ENCODE measurements around the gene DLGAP1. TPM values are rescaled to one million over a fixed set of nuclear protein-coding genes. Genes with fewer than 3 reads are reported as not detected.

Gene DLGAP1
- total RNA-seq, 1 donor from 2014 or later = 0.48 TPM

DNA sequence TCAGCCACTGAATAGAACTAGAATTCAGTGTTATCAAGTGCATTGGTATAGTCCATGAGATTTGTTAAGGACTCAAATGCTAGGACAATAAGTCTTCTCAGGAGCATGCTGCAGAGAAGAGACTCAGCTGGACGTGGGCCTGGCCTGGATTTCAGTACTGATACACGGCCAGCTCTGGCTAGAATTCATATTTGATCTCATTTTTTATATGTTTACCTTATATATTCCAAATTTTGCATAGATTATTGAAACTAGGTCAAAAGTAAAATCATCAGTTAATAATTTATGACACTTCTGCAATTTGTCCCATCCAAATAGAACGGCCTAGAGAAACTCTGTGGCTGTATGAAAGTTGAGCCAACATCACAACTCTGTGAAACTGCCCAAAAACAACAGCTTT is 262.0 kb downstream of the DLGAP1 start:
- DNase-seq (ENCODE audit: low spot score) (no peak), ATAC-seq (no peak)

DNA sequence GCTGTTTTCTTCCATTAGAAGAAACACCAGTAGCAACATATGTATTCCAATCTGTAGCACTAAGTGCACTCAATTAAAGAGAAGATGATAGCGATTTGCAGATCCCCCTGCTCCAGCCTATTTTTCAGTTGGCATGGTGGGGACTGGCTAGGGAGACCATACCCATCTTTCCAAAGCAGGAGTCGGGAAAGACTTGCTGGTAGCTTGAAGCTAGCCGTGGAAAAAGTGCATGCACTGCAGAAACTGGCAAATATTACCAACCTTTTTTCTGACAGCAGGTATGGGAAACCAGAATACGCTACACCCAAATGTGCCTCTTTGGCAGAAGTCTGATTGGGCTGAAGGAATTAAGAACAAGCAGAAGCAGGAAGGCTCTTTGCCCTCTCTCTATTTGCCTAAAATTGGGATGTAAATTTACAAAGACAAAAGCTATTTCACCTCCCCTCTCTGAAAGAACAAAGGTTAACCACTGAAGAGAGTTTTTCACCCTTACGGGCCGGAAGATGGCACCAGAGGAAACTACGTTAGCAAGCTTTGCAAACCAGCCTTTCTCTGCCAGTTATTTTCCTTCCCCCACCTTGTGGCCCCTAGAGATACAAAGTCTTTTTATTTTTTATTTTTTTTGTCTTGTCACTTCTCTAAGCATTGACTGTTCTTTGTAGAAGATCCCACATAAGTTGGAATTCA is 273.1 kb downstream of the DLGAP1 start:
- DNase-seq (ENCODE audit: low spot score) = no peak
- ATAC-seq = peak; percentile 97

DNA sequence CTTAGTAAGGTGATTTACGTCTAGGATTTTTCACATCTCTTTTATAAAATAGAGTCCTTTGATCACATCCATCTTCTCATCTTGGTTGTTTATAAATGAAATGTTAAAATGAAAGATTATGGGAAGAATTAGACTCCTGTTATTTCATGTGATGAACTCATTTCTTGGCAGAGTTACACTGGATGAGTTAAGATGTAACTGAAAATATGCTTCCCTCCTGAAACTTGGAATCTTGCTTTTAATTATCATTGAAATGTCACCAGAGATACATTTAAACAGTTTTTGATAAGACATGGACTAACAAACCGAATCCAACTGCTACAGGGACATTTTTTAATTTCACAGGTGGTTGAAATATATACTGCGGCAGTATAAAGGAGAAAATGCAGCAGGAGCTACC is 274.0 kb downstream of the DLGAP1 start:
- DNase-seq (ENCODE audit: low spot score) (no peak), ATAC-seq (no peak)

DNA sequence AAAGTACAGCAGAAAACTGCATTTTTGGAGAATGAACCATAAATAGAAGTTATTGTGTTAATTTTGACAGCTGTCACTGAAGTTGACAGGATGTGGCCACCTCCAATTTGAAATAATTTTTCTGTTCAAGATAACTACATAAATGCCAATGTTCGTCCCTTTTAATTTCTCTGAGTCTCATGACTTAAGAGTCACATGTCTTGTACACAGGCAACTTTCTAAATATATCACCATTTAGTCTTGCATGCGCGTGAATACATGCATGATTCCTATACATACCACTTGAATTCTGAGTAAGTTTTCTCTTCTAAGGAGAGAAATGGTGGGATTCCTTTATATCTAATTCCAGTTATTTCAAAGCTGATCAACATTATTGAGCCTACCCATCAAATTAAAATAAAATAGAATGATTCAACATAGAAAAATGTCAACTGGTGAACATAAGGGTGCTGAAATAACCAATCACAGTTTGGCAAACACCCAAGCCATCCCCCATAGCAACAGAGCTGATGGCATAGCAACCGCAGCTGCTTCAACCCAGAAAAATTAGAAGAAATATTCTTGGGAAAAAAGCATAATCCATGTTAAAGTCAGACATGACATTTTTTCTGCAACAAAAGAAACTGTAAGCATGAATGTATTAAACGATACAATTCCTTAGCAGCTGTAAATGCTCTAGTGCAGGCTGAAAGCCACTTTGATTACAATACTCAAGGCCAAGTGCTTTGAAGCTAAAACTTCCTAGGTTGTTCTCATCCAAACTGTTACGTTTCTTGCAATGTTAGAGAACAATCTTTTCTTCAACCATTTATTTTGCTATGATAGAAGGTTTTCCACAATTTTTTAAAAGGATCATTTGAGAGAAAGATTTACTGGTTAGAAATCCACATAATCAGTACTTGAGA is 282.7 kb downstream of the DLGAP1 start:
- no peak for DNase-seq (ENCODE audit: low spot score)
- no peak for ATAC-seq

DNA sequence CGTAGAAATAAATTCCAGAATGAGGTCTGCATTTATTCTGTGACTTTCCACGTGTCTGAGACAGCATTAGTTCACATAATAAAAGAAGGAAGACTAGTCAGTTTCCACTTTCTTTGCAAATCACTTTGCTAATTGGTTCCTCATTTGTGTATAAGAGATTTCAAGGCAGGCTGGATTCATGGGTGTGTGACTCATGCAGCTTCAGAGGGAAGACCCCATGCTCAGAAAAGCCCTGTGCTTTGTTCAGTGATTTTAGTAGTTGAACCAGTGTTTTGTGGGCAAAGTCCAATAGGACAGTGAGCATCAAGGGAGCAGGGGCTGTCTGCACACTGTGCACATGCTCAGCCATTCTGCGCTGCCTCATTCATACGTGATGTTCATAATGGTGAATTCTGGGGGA is 297.8 kb downstream of the DLGAP1 start:
- ATAC-seq = no peak

DNA sequence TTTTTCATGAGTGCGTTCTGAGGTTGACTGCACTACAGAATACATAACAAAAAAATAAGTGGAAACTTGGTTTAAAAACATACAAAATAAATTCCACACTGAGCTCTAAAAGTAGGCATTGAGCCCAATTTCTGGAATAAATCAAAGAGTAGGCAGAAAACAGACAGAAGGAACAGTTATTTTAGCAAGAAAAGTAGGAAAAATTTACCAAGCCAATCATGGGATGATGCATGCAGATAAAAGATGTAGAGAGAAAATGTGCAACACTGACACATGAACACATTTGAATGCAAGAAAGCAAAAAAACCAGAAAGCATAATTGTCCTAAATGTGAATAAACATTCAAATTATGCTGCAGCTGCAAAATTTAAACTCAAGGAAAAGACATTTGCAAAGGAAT is 308.3 kb downstream of the DLGAP1 start:
- ATAC-seq = no peak
- no peak for DNase-seq (ENCODE audit: low spot score)

More for the DNA sequence above, 297.8 kb downstream of the DLGAP1 start:
- DNase-seq (ENCODE audit: low spot score) = no peak

DNA sequence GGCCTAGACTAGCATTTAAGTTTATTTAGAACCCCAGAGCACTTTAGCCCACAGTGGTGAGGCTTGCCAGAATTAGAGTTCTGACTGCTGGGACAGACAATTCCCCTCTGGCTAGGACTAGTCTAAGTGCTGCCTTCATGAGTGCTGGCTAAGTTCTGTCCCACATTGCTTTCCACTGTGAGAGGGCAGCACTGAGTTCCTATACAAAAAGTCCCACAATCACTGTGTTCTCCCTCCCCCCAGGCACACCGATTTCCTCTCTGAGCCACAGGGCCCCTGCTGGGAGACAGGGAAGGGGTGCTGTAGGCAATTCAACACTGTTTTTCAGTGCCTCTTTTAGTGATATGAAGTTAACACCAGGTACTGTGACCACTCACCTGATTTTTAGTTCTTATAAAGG is 310.9 kb downstream of the DLGAP1 start:
- DNase-seq (ENCODE audit: low spot score) = no peak
- ATAC-seq = no peak

DNA sequence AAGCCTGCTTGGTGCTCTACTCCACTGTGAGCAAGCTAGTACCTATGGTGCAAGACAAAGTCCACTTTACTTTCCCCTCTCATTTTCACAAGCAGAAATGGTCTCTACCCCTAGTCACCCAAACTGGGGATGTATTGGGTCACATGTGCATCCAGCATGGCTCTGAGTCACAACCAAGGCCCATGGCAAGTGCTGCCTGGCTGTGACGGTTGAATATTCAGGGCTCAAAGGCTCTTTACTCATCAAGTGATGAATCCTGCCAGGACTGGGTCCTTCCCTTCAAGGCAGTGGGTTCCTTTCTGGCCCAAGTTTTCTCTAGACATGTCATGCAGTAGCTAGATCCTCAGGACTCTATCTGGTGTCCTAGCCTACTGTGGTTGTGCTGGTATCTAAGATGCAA is 311.5 kb downstream of the DLGAP1 start:
- no peak for ATAC-seq
- DNase-seq (ENCODE audit: low spot score) = no peak

DNA sequence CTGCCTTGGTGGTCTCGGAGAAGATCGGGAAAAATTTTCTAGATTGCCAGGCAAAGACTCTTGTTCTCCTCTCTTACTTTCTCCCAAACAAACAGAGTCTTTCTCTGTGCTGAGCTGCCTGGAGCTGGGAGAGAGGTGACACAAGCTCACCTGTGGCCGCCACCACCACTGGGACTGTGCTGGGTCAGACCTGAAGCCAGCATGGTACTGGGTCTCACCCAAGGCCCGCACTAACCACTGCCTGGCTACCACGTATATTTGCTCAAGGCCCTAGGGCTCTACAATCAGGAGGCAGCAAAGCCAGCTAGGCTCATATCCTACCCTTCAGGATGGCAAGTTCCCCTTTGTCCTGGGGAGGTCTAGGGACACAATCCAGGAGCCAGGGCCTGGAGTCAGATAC is 312.2 kb downstream of the DLGAP1 start:
- ATAC-seq (no peak), DNase-seq (ENCODE audit: low spot score) (no peak)

DNA sequence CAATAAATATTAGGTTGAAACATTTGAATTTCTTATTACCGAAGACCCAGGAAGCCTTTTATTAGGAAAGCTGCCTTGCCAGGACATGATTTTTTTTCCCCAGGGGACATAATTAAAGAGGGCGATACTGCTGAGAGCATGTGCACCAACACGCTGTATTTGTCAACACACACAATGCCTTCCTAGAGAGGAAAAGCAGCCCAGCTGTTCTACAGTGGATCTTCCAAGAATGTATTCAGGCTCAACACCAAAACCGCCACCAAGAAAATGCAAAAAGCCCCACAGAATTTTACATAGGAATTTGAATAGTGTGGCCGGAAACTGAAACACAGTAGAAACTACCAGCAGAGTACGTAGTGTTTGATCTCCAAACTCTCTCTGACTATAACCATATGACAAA is 320.4 kb downstream of the DLGAP1 start:
- ATAC-seq (no peak), DNase-seq (ENCODE audit: low spot score) (no peak)

DNA sequence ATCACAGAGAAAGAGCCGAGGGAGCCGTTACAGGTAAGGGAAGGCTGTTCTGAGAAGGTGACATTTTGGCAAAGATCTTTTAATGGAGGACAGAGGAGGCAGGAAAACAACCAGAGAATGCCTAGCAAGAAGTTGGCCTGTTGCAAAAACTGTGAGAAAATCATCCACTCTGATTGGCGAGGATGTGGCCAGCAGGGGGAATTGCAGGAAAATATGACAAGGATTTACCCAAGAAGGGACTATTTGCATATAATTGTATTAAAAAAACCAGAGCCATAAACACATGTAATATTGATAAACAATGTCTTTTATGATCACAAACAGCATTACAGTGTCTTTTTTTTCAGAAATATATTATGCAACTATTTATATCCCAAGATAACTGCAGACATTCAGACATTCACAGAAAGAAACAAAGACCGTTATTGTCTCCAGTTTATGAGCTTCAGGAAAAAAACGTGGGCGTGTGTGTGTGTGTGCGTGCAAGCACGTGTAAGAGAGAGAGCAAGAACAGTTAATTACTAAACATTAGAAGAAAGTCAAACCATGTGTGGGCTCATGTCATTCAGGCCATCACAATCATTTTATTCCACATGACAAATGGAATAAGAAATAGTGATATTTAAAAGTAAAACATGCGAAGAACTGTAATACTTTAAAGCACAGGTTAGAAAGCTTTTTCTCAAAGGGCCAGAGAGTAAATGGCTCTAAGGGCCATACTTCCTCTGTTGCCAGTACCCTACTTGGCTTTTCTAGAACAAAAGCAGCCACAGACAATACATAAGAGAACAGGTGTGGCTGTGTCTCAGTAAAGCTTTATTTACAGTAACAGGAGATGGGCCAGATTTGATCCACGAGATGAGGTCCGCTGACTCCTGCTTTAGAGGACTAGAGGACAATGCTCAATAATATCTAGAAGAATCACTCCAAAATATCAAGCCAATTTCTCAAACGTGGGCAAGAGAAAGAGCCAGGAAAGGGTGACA is 324.1 kb downstream of the DLGAP1 start:
- no peak for ATAC-seq
- no peak for DNase-seq (ENCODE audit: low spot score)

DNA sequence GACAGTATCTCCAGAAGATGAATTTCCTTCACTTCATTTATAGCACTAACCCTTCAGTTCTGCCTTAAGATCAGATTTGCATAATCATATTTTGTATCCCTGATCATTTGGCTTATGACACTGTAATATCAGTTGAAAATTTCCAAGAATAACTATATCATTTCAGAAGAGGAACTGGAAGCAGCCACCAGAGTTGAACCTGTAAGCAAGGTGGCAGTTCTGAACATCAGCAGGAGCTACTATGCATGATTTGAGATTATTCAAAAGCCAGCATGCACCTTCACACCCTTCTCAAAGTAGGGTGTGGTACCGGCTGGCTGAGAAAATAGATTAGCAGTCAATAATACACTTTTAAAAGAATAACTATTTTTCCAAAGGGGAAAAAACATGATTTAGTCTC is 328.2 kb downstream of the DLGAP1 start:
- ATAC-seq (no peak), DNase-seq (ENCODE audit: low spot score) (no peak)

DNA sequence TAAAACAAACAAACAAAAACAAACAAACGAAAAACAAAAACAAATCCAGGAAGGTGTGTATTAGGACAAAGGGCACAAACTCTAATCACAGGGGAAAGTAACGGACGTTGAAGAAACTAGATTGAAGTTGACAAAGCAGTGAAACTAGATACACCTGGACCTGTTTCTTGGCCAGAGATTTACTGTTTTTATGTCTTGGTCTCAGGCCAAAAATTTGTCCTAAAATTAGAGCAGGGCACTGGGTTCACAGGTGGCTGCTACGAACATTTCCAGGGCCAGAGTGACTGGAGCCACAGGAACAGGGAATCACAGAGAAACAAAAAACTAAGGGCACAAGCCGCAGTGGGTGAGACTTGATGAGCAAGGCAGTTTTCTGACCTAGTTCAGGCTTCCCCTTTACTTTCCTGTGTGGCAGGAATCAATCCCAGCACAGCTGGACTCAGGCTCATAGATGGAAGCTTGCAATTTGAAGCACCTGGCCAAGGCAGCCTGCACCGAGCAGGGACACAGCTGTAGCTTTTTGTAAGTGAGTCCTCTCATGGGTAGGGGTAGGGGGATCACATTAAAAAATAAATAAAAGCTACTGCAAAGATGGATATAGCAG is 329.4 kb downstream of the DLGAP1 start:
- DNase-seq (ENCODE audit: low spot score) = no peak
- ATAC-seq = no peak

DNA sequence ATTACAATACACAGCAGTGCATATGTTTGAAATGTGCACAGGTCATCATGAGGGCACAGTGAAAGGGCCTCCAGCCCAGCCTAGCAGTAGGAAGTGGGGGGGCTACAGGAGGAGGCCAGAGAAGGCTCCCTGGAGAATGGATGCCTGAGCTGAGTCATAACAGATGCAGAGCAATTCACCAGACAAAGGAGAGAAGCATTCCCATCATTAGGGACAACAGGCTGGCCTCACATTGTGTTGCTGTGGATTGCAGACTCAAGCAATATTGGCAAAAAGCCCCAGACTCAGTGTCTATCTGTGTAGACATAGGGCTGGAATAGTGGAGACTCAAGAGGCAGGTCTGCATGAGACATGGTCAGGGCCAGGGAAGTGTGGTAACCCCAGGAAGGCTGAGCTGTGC is 329.9 kb downstream of the DLGAP1 start:
- ATAC-seq (no peak), DNase-seq (ENCODE audit: low spot score) (no peak)

DNA sequence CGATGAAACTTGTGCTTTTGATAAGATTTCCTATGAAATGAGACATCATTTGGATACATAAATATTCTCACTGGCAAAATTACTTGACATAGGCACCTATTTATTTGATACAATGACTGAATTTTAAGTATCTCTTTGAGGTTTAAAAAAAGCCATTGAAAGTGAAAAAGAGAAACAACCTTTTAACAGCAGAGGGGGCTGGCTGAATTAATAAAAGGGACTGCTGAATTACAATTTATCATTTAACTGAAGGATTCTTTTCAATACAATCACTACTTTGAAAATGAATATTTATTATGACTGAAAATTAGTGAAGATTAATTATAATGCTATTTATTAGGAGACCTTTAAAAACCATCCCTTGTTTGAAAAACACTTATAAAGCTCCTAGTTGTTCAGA is 335.3 kb downstream of the DLGAP1 start:
- DNase-seq (ENCODE audit: low spot score) (no peak), ATAC-seq (no peak)

DNA sequence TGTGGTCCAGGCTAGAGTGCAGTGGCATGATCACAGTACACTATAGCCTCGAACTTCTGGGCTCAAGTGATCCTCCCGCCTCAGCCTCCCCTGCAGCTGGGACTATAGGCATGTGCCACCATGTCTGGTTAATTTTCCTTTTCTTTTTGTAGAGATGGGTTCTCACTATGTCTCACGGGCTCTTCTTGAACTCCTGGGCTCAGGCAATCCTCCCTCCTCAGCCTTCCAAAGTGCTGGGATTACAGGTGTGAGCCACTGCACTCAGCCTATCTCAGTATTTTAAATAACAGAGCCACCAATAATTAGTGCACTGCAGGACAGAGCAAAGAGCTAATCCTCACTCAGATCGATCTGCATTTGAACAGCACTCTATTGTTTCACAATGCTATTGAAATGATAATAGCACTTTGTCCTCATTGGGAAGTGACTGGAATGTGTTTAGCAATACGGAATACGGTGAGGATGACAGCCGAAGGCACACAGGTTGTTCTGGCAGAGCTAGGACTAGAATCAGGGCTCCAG is 335.9 kb downstream of the DLGAP1 start:
- ATAC-seq = no peak
- DNase-seq (ENCODE audit: low spot score) = no peak

DNA sequence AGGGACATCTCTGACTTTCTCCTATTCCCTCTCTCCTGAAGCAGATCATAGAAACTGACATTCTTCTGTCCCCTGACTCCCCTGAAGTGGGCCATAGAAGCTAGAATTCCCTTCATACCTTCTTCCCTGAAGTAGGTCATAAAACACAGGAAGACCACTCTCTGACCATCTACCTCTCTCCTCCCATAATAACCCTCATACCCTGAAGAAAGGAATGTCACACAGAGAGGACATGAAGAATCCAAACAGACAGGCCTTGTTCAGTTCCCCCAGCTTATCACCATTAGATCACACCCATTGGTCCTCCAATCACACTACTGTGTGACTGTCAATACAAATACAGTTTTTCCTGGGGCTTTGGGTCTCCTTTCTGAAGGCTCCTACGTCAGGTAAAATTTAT is 347.1 kb downstream of the DLGAP1 start:
- ATAC-seq = no peak
- no peak for DNase-seq (ENCODE audit: low spot score)

DNA sequence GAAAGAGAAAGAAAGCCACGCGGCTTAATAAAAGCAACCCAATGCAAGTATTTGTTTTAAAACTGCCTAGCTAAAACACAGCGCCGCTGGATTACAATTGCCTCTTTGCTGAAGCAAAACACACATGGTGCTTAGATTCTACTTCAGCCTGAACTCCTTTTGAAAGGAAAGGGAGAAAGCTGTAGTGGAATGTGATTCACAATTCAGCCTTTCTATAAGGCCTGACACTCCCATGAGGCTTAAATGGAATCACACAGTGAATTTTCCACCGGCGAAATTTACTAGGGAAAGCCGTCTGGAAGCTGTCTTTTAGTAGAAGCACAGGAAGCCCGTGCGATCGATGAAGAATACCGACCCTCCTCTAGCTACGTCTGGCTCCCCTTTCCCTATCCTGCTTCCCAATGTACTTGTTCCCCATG is 348.0 kb downstream of the DLGAP1 start:
- ATAC-seq (no peak), DNase-seq (ENCODE audit: low spot score) (no peak)

DNA sequence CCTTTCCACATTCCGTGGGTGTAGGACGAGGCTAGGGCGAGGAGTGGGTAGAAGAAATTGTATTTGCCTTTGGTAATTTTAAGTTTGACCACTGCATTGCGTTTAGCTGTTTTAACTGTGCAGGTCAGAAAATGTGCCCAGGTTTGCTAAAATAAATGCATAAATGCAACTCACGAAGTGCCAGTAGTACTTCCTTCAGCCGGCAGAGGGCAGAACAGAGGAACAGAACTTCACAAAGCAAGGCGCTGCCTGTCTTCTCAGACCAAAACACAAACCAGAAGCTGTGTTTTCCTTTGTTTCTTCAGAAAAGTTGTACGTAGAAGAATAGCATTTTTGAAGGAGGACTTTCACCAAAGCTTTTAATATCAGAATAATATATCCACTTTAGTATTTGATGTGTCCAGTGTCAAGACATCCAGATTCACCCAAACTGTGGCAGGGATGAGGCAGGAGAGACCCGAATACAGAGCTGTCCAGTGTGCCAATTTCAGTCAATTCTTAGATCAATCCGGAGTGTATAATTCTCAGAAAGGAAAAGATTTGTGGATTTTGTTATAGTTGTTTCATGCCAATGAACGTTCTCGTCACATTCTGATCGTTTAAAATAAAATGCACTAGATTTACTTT is 348.6 kb downstream of the DLGAP1 start:
- peak; percentile 91 for ATAC-seq
- DNase-seq (ENCODE audit: low spot score) = peak; percentile 50

DNA sequence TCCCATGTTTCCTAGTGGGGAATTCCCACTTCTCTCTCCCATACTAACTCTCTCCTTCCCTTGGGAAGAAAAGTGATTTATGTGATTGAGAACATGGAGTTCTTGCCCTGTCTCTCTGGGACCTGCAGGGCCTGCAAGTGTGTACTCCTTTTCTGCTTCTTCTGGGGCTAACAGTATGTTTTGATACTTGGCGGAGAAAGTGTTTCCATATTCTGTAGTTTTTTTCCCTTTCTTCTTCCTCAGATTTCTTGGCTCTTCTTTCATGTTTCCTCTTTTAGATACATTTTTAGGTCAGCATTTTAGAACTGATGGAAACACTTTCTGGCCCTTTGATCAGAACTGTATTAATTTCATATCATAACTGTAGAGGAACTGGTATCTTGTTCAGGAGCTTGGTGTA is 352.2 kb downstream of the DLGAP1 start:
- ATAC-seq = no peak

More for the DNA sequence above, 352.2 kb downstream of the DLGAP1 start:
- no peak for DNase-seq (ENCODE audit: low spot score)

Measured in left lobe of liver (tissue), 2 donors.